Sigmoid colon (tissue), 7 donors: ENCODE measurements around the gene ADAMTS12. TPM values are rescaled to one million over a fixed set of nuclear protein-coding genes. Genes with fewer than 3 reads are reported as not detected.

Experiments used
- DNase-seq: peaks from one replicate; pipeline ENCODE4 v3.0.0-alpha.2; 2019
- H3K27ac ChIP-seq, 4 donors: fragments of 200-600 bp; sonication (generic); one replicate each; pipeline ENCODE4 v1.5.1; 2016 to 2019; ENCODE audit warnings: mild to moderate bottlenecking in 1 of 4
- H3K27me3 ChIP-seq, 3 donors: fragments of 200-600 bp; sonication (generic); one replicate each; pipeline ENCODE4 v1.5.1; 2019; ENCODE audit warnings: mild to moderate bottlenecking in 1 of 3
- H3K36me3 ChIP-seq, 4 donors: fragments of 200-600 bp; sonication (generic); one replicate each; pipeline ENCODE4 v1.5.1; 2016 to 2019
- H3K4me1 ChIP-seq, 4 donors: fragments of 200-600 bp; sonication (generic); one replicate each; pipeline ENCODE4 v1.5.1; 2017 to 2019
- H3K4me3 ChIP-seq, 4 donors: fragments of 200-600 bp; sonication (generic); one replicate each; pipeline ENCODE4 v1.5.1; 2017 to 2019; ENCODE audit warnings: mild to moderate bottlenecking in 2 of 4, moderate library complexity in 1 of 4
- H3K9me3 ChIP-seq, 4 donors: fragments of 200-600 bp in 3 of 4; sonication (generic) in 3 of 4; one replicate each; pipeline versions ENCODE4 v1.5.1 to v1.6.1; 2013 to 2019
- CTCF ChIP-seq, 4 experiments: fragments of 450-650 bp in 3 of 4; fragments of 200-600 bp in 1 of 4; IDR thresholded peaks; one replicate each; pipeline ENCODE4 v1.5.1; 2016 to 2019; ENCODE audit warnings: antibody characterized with exemption in 4 of 4, mild to moderate bottlenecking in 3 of 4, moderate library complexity in 2 of 4
- EP300 ChIP-seq, 4 donors: sonication (generic); formaldehyde crosslinking; IDR thresholded peaks; one replicate each; pipeline ENCODE4 v1.6.1; 2017; ENCODE audit warnings: antibody characterized with exemption in 4 of 4
- POLR2A ChIP-seq, 2 donors: fragments of 450-650 bp; IDR thresholded peaks; one replicate each; pipeline ENCODE4 v1.6.1; 2016; ENCODE audit warnings: antibody characterized with exemption in 2 of 2, mild to moderate bottlenecking in 2 of 2, moderate library complexity in 2 of 2
- POLR2AphosphoS5 ChIP-seq, 4 donors: sonication (generic); formaldehyde crosslinking; IDR thresholded peaks; one replicate each; pipeline ENCODE4 v1.6.1; 2017; ENCODE audit warnings: antibody characterized with exemption in 4 of 4
- WGBS, 2 donors: extraction: QIAGEN DNeasy Blood & Tissue Kit; methylation state at CpG; one replicate each; pipeline ENCODE4 v1.1.7; 2013; 5-methylcytosine and 5-hydroxymethylcytosine counted together
- intact Hi-C: fragments of 100-400 bp; cut with DNase I; formaldehyde crosslinking; loops from one replicate; pipeline ENCODE4 v1.15.1; 2023
- polyA plus RNA-seq, 3 donors: library from polyadenylated mRNA; stranded (reverse); fragments of 200-250 nt; gene quantifications; one replicate each; pipeline ENCODE4 v1.2.3, GENCODE V29; 2013
- total RNA-seq, 4 donors: library from RNA; depleted of rRNA; stranded (reverse); fragments of >200 nt; gene quantifications; one replicate each; pipeline ENCODE4 v1.1.0, GENCODE V29; 2016
- donor health status: healthy with polysubstance abuse.
- donor health status: Bipolar disorder and iron deficiency.
- donor health status: healthy.

Gene ADAMTS12
- total and polyA plus RNA-seq, 7 donors = 0.42 to 5.4 (median 2.7) TPM; not detected in 1

GRCh38 chr5:33769968-33770367 is 121.8 kb downstream of the ADAMTS12 start:
- H3K4me1 ChIP-seq = peaks cover 0 to 22% (median 10%) of the 10 kb centered on the region in 4 donors
- H3K27me3 ChIP-seq = no peaks in the 10 kb centered on the region
- H3K9me3 ChIP-seq = no peaks in the 10 kb centered on the region
- no peak for DNase-seq
- intact Hi-C loops = no loop called here
- TF ChIP-seq POLR2A (IDR thresholded peaks at IDR 0.05) (no peak), CTCF (IDR thresholded peaks at IDR 0.05) (no peak), POLR2AphosphoS5 (IDR thresholded peaks at IDR 0.05) (no peak), EP300 (IDR thresholded peaks at IDR 0.05) (no peak)
- no peak overlapping the region for H3K4me3 ChIP-seq
- WGBS, 2 donors = 94% methylated on average over 1 of the region's 1 CpG
- no peak overlapping the region for H3K27ac ChIP-seq
- no peaks in the 10 kb centered on the region for H3K36me3 ChIP-seq

GRCh38 chr5:33769196-33769595 is 122.6 kb downstream of the ADAMTS12 start:
- 92 to 94% methylated on average over 2 of the region's 2 CpGs for WGBS, 2 donors
- H3K27me3 ChIP-seq = no peaks in the 10 kb centered on the region
- no peak for TF ChIP-seq CTCF (IDR thresholded peaks at IDR 0.05)
- TF ChIP-seq POLR2A (IDR thresholded peaks at IDR 0.05) = no peak
- no peak for TF ChIP-seq EP300 (IDR thresholded peaks at IDR 0.05)

GRCh38 chr5:33766023-33766422 is 125.8 kb downstream of the ADAMTS12 start:
- TF ChIP-seq POLR2A (IDR thresholded peaks at IDR 0.05) (no peak), EP300 (IDR thresholded peaks at IDR 0.05) (no peak), POLR2AphosphoS5 (IDR thresholded peaks at IDR 0.05) (no peak), CTCF (IDR thresholded peaks at IDR 0.05) (no peak)
- WGBS, 2 donors = 49 to 81% methylated on average over 2 of the region's 2 CpGs
- Histone ChIP-seq H3K27ac (no peak overlapping the region), H3K4me1 (peaks cover 0 to 12% (median 4%) of the 10 kb centered on the region in 4 donors), H3K4me3 (no peak overlapping the region), H3K9me3 (no peaks in the 10 kb centered on the region), H3K27me3 (no peaks in the 10 kb centered on the region), H3K36me3 (no peaks in the 10 kb centered on the region)
- DNase-seq = no peak
- intact Hi-C loops = no loop called here

More at GRCh38 chr5:33769196-33769595, 122.6 kb downstream of the ADAMTS12 start:
- DNase-seq = no peak
- no peak overlapping the region for H3K27ac ChIP-seq
- H3K36me3 ChIP-seq = no peaks in the 10 kb centered on the region
- peaks cover 0 to 22% (median 10%) of the 10 kb centered on the region in 4 donors for H3K4me1 ChIP-seq
- no peak overlapping the region for H3K4me3 ChIP-seq
- intact Hi-C loops = no loop called here
- no peaks in the 10 kb centered on the region for H3K9me3 ChIP-seq

GRCh38 chr5:33764786-33765185 is 127.0 kb downstream of the ADAMTS12 start:
- Histone ChIP-seq H3K36me3 (no peaks in the 10 kb centered on the region), H3K27ac (no peak overlapping the region), H3K27me3 (no peaks in the 10 kb centered on the region), H3K4me1 (peaks cover 0 to 12% (median 4%) of the 10 kb centered on the region in 4 donors), H3K4me3 (no peak overlapping the region), H3K9me3 (no peaks in the 10 kb centered on the region)
- no peak for TF ChIP-seq POLR2A (IDR thresholded peaks at IDR 0.05)
- no peak for TF ChIP-seq EP300 (IDR thresholded peaks at IDR 0.05)
- no peak for TF ChIP-seq POLR2AphosphoS5 (IDR thresholded peaks at IDR 0.05)
- no peak for TF ChIP-seq CTCF (IDR thresholded peaks at IDR 0.05)
- 58 to 75% methylated on average over 3 of the region's 3 CpGs for WGBS, 2 donors
- no peak for DNase-seq
- intact Hi-C loops = no loop called here

GRCh38 chr5:33763435-33763834 is 128.4 kb downstream of the ADAMTS12 start:
- no peak for DNase-seq
- Histone ChIP-seq H3K36me3 (no peaks in the 10 kb centered on the region), H3K27me3 (no peaks in the 10 kb centered on the region), H3K4me3 (no peak overlapping the region), H3K27ac (no peak overlapping the region), H3K9me3 (no peaks in the 10 kb centered on the region), H3K4me1 (peaks cover 0 to 8% (median 2%) of the 10 kb centered on the region in 4 donors)
- TF ChIP-seq POLR2A (IDR thresholded peaks at IDR 0.05) (no peak), POLR2AphosphoS5 (IDR thresholded peaks at IDR 0.05) (no peak)
- intact Hi-C loops = no loop called here
- 56 to 85% methylated on average over 2 of the region's 2 CpGs for whole genome bisulfite sequencing, 2 donors
